ENCODE data around the gene LHX1. TPM values are rescaled to one million over a fixed set of nuclear protein-coding genes. Genes with fewer than 3 reads are reported as not detected.

LHX1 gene
- total RNA-seq, result under 1 TPM; 0.11 TPM

DNA sequence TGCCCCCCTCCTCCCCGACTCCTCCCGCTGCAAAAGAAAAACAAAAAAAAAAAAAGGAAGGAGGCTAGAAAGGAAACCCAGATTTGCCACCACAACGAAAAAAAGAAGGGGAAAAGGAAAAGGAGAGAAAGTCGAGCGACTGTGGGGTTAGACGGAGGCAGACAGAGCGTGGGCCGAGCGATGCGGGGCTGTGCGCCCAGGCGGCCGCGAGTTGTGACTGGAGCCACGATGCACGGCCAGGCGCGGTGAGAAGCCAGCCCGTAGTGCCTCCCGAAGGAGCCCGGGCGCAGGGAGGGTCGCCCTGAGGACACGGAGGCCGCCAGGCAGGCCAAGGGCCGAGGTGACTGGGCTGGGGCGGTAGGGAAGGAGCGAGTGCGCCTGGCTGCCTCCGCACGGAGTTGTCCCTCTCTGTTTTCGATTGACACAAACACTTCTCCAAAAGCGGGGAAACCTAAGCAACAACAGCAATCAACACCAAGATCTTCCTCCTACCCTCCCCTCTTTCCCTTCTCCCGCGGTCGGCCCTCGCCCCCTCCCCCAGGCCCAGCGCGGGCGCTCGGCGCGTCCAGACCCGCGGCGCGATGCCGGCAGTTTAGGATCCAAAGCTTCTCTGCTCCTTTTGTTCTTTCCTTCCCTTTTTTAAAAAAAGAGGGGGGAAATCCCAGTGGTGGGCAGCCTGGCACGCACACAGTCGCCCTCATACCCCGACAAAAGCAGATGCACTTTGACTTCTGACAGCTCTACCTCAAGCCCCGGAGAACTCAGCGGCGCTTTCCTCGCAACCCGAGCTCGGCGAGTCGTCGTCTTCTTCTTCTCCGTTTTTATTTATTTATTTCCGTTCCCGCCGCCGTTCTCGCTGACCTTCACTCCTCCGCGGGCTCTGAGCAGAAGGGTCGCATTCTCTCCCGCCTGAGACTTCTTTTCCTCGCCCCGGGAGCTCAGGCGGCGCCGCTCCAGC lies at the start of gene LHX1:
Gene LHX1, plus strand, starts transcription at position 475 of the 958 bp plus-strand sequence. CDS start 723 bp downstream, outside the sequence.
- H3K27me3 Mint-ChIP-seq, result peaks cover 64% of the 10 kb centered on the region

GRCh38 chr17:36888236-36888951 lies 48.9 kb upstream of the LHX1 start:
- Mint-ChIP-seq H3K36me3 (ENCODE audit: low read depth) (no peaks in the 10 kb centered on the region), H3K9me3 (no peaks in the 10 kb centered on the region), H3K4me3 (no peak overlapping the region), H3K4me1 (no peaks in the 10 kb centered on the region), H3K27ac (no peak overlapping the region), H3K27me3 (peaks cover 20% of the 10 kb centered on the region)
- ATAC-seq (replicated peaks), result no peak

More for the DNA sequence above, at the start of gene LHX1:
- no peak for ATAC-seq (replicated peaks)
- Mint-ChIP-seq H3K4me1 (peaks cover 34% of the 10 kb centered on the region), H3K4me3 (peak within 1 kb of the TSS; percentile 77), H3K27ac (peak within 1 kb of the TSS; percentile 20), H3K36me3 (ENCODE audit: low read depth) (peaks cover 18% of the 10 kb centered on the region), H3K9me3 (no peaks in the 10 kb centered on the region)

DNA sequence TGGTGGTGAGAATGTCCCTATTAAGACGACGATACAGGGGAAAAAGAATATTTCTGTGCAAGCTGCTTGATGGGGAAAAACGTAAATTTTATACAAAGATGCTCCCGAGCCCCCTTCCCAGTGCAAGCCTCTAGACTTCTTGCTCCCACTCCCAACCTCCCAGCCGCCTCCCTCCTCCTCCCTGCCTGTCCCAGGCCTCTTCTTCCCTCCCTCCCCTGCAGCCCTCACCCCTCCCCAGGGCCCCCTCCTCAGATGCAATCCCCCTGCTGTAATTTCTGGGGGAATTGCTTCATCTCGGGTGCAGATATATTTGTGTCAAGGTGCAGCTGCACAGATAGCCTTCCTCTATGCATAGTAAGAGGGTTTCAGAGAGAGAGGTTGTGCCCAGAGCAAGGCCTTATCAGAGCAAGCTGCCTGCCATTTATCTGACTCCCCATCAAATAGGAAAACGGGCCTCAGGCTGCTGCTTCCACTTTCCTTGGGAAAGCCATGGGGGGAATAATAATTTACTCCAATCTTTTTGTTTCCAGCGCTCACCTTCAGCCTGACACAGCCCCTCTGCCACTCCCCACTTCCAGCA lies 47.4 kb upstream of the LHX1 start:
- H3K4me3 Mint-ChIP-seq, result no peak overlapping the region
- H3K9me3 Mint-ChIP-seq, result no peaks in the 10 kb centered on the region
- H3K27ac Mint-ChIP-seq, result no peak overlapping the region

GRCh38 chr17:36890398-36891168 lies 46.7 kb upstream of the LHX1 start:
- Mint-ChIP-seq H3K27ac (no peak overlapping the region), H3K4me1 (no peaks in the 10 kb centered on the region), H3K27me3 (peaks cover 17% of the 10 kb centered on the region), H3K36me3 (ENCODE audit: low read depth) (no peaks in the 10 kb centered on the region), H3K4me3 (no peak overlapping the region), H3K9me3 (no peaks in the 10 kb centered on the region)
- no peak for ATAC-seq (replicated peaks)

More for the DNA sequence above, 47.4 kb upstream of the LHX1 start:
- H3K36me3 Mint-ChIP-seq (ENCODE audit: low read depth), result no peaks in the 10 kb centered on the region
- peaks cover 20% of the 10 kb centered on the region for H3K27me3 Mint-ChIP-seq
- ATAC-seq (replicated peaks), result no peak
- H3K4me1 Mint-ChIP-seq, result no peaks in the 10 kb centered on the region

GRCh38 chr17:36892112-36892838 lies 45.0 kb upstream of the LHX1 start:
- Mint-ChIP-seq H3K27ac (no peak overlapping the region), H3K27me3 (peaks cover 19% of the 10 kb centered on the region), H3K9me3 (no peaks in the 10 kb centered on the region)

DNA sequence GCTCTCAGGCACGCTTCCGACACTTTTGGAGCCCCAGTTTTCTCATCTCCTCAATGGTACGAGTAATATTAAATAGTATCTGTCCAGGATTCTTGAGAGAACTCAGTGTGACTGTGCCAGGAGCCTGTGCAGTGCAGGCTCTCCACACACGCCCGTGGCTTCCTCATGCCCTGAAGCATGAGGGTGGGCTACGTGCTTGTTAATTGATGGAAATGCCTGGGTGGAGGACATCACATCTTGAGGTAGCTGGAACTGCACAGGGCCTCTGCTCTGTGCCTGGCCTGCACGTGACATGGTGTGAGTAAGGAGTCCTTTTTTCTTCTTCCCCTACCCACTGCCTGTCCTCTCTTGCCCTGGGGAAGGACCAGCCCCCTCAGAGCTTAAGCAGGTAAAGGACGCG lies 43.1 kb upstream of the LHX1 start:
- H3K9me3 Mint-ChIP-seq, result no peaks in the 10 kb centered on the region
- no peak overlapping the region for H3K4me3 Mint-ChIP-seq
- no peak overlapping the region for H3K27ac Mint-ChIP-seq
- H3K27me3 Mint-ChIP-seq, result peaks cover 20% of the 10 kb centered on the region
- H3K36me3 Mint-ChIP-seq (ENCODE audit: low read depth), result no peaks in the 10 kb centered on the region
- no peak for ATAC-seq (replicated peaks)
- H3K4me1 Mint-ChIP-seq, result no peaks in the 10 kb centered on the region

More at GRCh38 chr17:36892112-36892838, 45.0 kb upstream of the LHX1 start:
- H3K4me3 Mint-ChIP-seq, result no peak overlapping the region
- no peaks in the 10 kb centered on the region for H3K36me3 Mint-ChIP-seq (ENCODE audit: low read depth)
- no peaks in the 10 kb centered on the region for H3K4me1 Mint-ChIP-seq
- no peak for ATAC-seq (replicated peaks)

DNA sequence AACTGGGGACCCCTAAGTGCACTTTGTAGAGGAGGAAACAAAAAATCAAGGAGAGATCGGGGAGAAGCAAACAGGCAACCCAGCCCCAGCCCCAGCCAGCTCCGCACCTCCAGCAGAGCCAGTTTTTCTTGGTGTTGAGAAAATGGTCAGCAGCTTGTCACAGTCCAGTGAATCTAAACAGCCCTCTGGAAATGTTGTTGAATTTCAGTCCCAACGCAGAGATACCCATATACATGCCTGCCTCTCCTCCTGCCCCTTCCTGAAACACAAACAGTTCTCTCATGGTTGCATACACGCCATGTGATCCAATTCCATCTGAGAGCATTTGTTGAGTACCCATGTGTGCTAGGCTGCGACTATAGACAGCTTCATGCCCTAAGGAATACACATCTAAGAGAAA lies 42.4 kb upstream of the LHX1 start:
- Mint-ChIP-seq H3K27ac (no peak overlapping the region), H3K4me1 (no peaks in the 10 kb centered on the region), H3K36me3 (ENCODE audit: low read depth) (no peaks in the 10 kb centered on the region), H3K9me3 (no peaks in the 10 kb centered on the region), H3K4me3 (no peak overlapping the region), H3K27me3 (peaks cover 20% of the 10 kb centered on the region)
- no peak for ATAC-seq (replicated peaks)

DNA sequence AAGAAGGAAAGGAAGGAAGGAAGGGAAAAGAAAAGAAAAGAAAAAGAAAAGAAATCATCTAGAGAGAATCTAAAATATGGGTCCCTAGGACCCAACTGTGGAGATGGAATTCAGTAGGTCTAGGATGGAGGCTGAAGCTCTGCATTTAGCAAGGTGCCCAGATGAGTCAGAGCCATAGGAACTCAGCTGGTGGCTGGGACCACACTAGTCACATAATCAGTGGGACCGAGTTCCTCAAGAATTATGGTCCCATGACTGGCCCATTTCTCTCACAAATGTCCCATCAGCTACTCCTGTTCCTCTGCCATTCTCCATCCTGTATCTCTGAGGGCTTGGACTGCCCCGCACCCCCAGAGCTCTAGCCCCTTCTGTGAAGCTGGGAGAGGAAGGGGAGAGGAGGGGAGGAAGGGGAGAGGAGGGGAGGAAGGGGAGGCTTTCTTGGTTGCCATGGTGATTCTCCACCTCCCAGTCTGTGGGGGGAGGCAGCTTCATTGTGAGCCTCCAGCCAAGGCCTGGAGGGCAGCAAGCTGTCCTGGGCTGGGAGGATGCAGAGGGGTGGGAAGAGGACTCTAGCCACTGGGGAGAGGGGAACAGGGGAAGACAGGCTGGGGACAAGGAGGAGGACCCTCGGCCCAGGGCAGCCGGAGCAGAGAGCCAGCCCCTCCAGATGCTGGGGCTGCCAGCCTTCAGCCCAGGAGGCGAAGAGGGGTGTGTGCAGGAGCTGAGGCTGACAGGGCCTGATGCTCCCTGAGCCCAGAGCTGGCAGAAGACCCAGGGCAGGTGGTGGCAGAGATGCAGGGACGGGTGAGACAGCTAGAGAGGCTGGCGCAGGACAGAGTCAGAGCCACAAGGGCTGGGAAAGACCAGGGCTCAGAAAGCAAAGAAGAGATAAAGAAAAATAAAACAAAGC lies 37.8 kb upstream of the LHX1 start:
- no peaks in the 10 kb centered on the region for H3K4me1 Mint-ChIP-seq
- H3K27me3 Mint-ChIP-seq, result peaks cover 31% of the 10 kb centered on the region
- no peak overlapping the region for H3K4me3 Mint-ChIP-seq
- H3K27ac Mint-ChIP-seq, result no peak overlapping the region
- no peaks in the 10 kb centered on the region for H3K36me3 Mint-ChIP-seq (ENCODE audit: low read depth)
- ATAC-seq (replicated peaks), result no peak
- no peaks in the 10 kb centered on the region for H3K9me3 Mint-ChIP-seq

DNA sequence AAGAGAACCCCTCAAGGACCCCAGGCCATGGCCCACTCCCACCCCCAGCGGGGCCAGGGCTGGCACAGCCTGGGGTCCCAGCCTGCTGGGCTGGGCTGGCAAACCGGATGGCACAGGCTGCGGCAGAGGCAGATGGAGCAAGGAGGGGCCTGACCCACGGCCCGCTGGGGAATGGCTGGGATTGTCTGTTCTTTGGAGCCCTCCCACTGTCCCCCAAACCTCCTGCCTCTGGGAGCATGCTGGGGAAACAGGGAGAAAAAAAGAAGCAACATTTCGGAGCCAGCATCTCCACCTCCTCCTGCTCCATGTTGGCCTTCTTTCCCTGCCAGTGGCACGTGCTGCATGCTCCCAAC lies 37.1 kb upstream of the LHX1 start:
- peaks cover 29% of the 10 kb centered on the region for H3K27me3 Mint-ChIP-seq
- no peak overlapping the region for H3K27ac Mint-ChIP-seq
- H3K9me3 Mint-ChIP-seq, result no peaks in the 10 kb centered on the region
- no peaks in the 10 kb centered on the region for H3K36me3 Mint-ChIP-seq (ENCODE audit: low read depth)
- H3K4me3 Mint-ChIP-seq, result no peak overlapping the region
- H3K4me1 Mint-ChIP-seq, result no peaks in the 10 kb centered on the region
- ATAC-seq (replicated peaks), result no peak

GRCh38 chr17:36901506-36901905 lies 35.8 kb upstream of the LHX1 start:
- no peak for ATAC-seq (replicated peaks)
- Mint-ChIP-seq H3K9me3 (no peaks in the 10 kb centered on the region), H3K27me3 (peaks cover 21% of the 10 kb centered on the region), H3K27ac (no peak overlapping the region), H3K4me3 (no peak overlapping the region), H3K36me3 (ENCODE audit: low read depth) (no peaks in the 10 kb centered on the region), H3K4me1 (no peaks in the 10 kb centered on the region)

GRCh38 chr17:36907407-36907806 lies 29.9 kb upstream of the LHX1 start:
- no peaks in the 10 kb centered on the region for H3K36me3 Mint-ChIP-seq (ENCODE audit: low read depth)
- no peak overlapping the region for H3K4me3 Mint-ChIP-seq
- H3K4me1 Mint-ChIP-seq, result no peaks in the 10 kb centered on the region
- no peak for ATAC-seq (replicated peaks)
- no peaks in the 10 kb centered on the region for H3K9me3 Mint-ChIP-seq
- H3K27me3 Mint-ChIP-seq, result peaks cover 36% of the 10 kb centered on the region
- no peak overlapping the region for H3K27ac Mint-ChIP-seq

DNA sequence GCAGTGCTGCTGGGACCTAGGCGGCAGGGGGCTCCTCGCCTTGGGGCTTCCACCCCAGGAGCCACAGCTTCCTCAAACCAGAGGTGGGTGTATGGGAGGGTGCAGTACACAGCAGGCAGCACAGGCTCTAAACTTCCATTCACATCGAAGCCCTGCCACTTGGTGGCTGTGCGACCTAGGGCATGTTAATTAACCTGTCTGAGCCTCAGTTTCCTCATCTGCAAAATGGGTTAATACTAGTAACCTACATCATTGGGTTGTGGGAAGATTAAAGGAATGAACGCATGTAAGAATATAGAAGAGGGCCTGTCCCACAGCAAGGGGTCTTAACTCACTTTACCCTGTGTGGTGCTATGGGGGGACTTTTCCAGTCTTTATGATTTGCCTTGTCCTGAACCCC lies 26.8 kb upstream of the LHX1 start:
- no peaks in the 10 kb centered on the region for H3K9me3 Mint-ChIP-seq
- no peaks in the 10 kb centered on the region for H3K4me1 Mint-ChIP-seq
- no peak overlapping the region for H3K4me3 Mint-ChIP-seq
- H3K36me3 Mint-ChIP-seq (ENCODE audit: low read depth), result no peaks in the 10 kb centered on the region
- ATAC-seq (replicated peaks), result no peak
- H3K27me3 Mint-ChIP-seq, result peaks cover 29% of the 10 kb centered on the region
- no peak overlapping the region for H3K27ac Mint-ChIP-seq

- H3K27ac Mint-ChIP-seq, result no peak overlapping the region
- peaks cover 29% of the 10 kb centered on the region for H3K27me3 Mint-ChIP-seq
- no peak overlapping the region for H3K4me3 Mint-ChIP-seq
- H3K9me3 Mint-ChIP-seq, result no peaks in the 10 kb centered on the region
- H3K4me1 Mint-ChIP-seq, result no peaks in the 10 kb centered on the region
- H3K36me3 Mint-ChIP-seq (ENCODE audit: low read depth), result no peaks in the 10 kb centered on the region
- ATAC-seq (replicated peaks), result no peak
Measured at GRCh38 chr17:36911001-36911400, 26.3 kb upstream of the LHX1 start.
